ENCODE measurements around the gene NAIF1. TPM values are rescaled to one million over a fixed set of nuclear protein-coding genes. Genes with fewer than 3 reads are reported as not detected.
A peak's percentile ranks its signal among the peaks of the same experiment; 100 is the strongest.
"Not testable (repeated sequence)": the region's sequence is repeated elsewhere in the genome, so short reads cannot be mapped to it uniquely, and the experiment has no call there.

NAIF1 gene
- polyA plus RNA-seq, 1 donor = 7.4 TPM

- no peak for DNase-seq (ENCODE audit: low read depth)
Measured at GRCh38 chr9:128085943-128086342, 18.8 kb upstream of the NAIF1 start.

GRCh38 chr9:128084746-128085145, 17.6 kb upstream of the NAIF1 start:
- no peak for DNase-seq (ENCODE audit: low read depth)

GRCh38 chr9:128082151-128082550, 15.0 kb upstream of the NAIF1 start:
- no peak for DNase-seq (ENCODE audit: low read depth)

- no peak for DNase-seq (ENCODE audit: low read depth)
Measured at GRCh38 chr9:128081056-128081455, 13.9 kb upstream of the NAIF1 start.

GRCh38 chr9:128080206-128080605, 13.1 kb upstream of the NAIF1 start:
- DNase-seq (ENCODE audit: low read depth) = no peak

GRCh38 chr9:128078504-128079434, 11.6 kb upstream of the NAIF1 start:
- no peak for DNase-seq (ENCODE audit: low read depth)

GRCh38 chr9:128077847-128078503, 10.9 kb upstream of the NAIF1 start:
- DNase-seq (ENCODE audit: low read depth) = no peak

- DNase-seq (ENCODE audit: low read depth) = no peak
Measured at GRCh38 chr9:128073253-128073886, 6.2 kb upstream of the NAIF1 start.

- DNase-seq (ENCODE audit: low read depth) = no peak
Measured at GRCh38 chr9:128072144-128073021, 5.3 kb upstream of the NAIF1 start.

GRCh38 chr9:128071475-128071874, 4.4 kb upstream of the NAIF1 start:
- DNase-seq (ENCODE audit: low read depth) = not testable (repeated sequence)

GRCh38 chr9:128070874-128071273, 3.8 kb upstream of the NAIF1 start:
- no peak for DNase-seq (ENCODE audit: low read depth)

- no peak for DNase-seq (ENCODE audit: low read depth)
Measured at GRCh38 chr9:128068386-128069205, 1.5 kb upstream of the NAIF1 start.

GRCh38 chr9:128067645-128068385, 695 bp upstream of the NAIF1 start, which contains the start of gene SLC25A25:
Gene SLC25A25, plus strand, starts transcription at chr9:128068232. Its CDS starts 88 bp downstream, at chr9:128068320.
- peak; percentile 97 for DNase-seq (ENCODE audit: low read depth)

GRCh38 chr9:128065907-128066712, 1.0 kb downstream of the NAIF1 start:
- no peak for DNase-seq (ENCODE audit: low read depth)

GRCh38 chr9:128062846-128063831, 4.0 kb downstream of the NAIF1 start:
- DNase-seq (ENCODE audit: low read depth) = no peak

- no peak for DNase-seq (ENCODE audit: low read depth)
Measured at GRCh38 chr9:128062279-128062678, 4.8 kb downstream of the NAIF1 start.

GRCh38 chr9:128061275-128061960, 5.7 kb downstream of the NAIF1 start:
- DNase-seq (ENCODE audit: low read depth) = no peak
